ENCODE results near the gene CACNA2D4. TPM values are rescaled to one million over a fixed set of nuclear protein-coding genes. Genes with fewer than 3 reads are reported as not detected.

Gene CACNA2D4
- polyA plus RNA-seq, 1 donor from 2014 or later, result 2.0 TPM

GRCh38 chr12:1807087-1807860 lies 111.2 kb downstream of the CACNA2D4 start:
- H3K27me3 Mint-ChIP-seq, result no peaks in the 10 kb centered on the region
- H3K36me3 Mint-ChIP-seq, result peaks cover 2% of the 10 kb centered on the region
- H3K27ac Mint-ChIP-seq, result peak overlapping the region in 2 of 3 donors; percentile 13 to 51
- H3K4me1 Mint-ChIP-seq, result peaks cover 6 to 7% (median 6%) of the 10 kb centered on the region in 3 donors
- peaks cover 1 to 4% (median 2%) of the 10 kb centered on the region in 3 donors for H3K9me3 Mint-ChIP-seq
- H3K4me3 Mint-ChIP-seq, result peak overlapping the region in 1 of 4 donors; percentile 28

DNA sequence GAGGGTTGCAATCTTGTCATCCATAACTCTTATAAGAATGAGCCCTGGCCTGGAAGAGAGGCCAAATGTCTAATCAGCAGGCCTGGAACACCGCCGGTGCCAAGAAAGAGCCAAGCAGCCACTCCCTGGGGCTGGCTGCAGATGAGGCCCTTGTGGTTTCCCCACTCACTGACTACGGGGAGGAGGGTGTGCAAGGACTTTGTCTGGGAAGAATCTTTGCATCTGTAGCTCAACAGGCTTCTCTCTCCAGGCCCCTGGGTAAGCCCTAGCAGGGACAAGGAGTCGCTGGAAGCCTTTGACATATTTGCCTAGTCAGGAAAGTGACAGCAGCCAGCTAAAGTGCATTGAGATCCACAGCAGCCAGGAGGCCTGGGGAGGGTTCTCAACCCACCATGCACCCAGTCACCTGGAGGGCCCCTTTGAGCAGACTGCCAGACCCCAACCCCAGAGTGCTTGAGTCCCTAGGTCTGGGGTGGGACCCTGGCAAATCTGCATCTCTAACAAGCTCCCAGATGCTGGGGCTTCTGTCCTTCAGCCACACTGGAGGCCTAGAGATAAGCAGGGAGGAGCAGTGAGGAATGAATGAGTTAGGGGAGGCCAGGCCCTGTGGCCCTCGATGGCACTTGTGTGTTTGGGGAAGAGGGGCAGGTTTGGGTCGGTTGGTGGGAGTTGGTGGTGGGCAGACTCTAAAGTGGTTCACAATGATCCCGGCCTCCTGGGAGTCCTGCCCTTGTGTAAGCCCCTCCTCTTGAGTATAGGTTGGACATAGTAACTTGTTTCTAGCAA lies 112.0 kb downstream of the CACNA2D4 start:
- Mint-ChIP-seq H3K27me3 (no peaks in the 10 kb centered on the region), H3K9me3 (peaks cover 1 to 4% (median 2%) of the 10 kb centered on the region in 3 donors), H3K27ac (peak overlapping the region in 2 of 3 donors; percentile 13 to 51), H3K36me3 (peaks cover 2% of the 10 kb centered on the region), H3K4me1 (peaks cover 6 to 8% (median 7%) of the 10 kb centered on the region in 3 donors), H3K4me3 (no peak overlapping the region)

DNA sequence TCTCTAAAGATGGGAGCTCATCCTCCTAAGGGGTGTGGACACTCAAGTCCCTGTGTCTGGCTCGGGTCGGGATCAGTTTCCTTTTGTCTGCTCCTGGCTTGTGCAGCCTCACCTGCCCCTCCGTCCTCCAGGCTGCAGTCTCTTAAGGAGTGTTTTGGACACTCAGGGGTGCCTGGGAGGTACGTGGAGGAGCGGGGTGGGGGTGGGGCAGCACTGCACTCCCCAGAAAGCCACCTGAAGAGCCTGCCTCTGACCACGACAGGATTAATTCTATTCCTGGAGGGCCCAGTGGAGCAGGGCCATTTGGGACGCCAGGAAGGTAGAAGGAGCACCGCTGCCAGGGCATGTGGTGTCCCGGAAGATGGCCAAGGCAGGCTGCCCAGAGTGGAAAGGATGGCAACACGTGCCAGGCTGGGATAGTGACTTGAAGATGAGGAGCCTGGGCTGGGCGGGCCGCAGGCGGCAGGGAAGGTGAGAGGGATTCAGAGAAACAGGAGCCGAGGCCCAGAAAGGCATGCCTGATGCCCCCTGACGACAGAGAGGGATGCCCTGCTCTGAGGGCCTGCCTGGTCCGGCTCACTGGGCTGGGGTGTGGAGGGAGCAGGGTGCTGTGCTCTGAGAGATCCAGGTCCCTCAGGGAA lies 112.9 kb downstream of the CACNA2D4 start:
- Mint-ChIP-seq H3K27me3 (peaks cover 1% of the 10 kb centered on the region), H3K27ac (peak overlapping the region in 1 of 3 donors; percentile 93), H3K36me3 (peaks cover 2% of the 10 kb centered on the region), H3K4me1 (peaks cover 9 to 15% (median 13%) of the 10 kb centered on the region in 3 donors), H3K4me3 (peak overlapping the region in 1 of 4 donors; percentile 45), H3K9me3 (peaks cover 1 to 4% (median 2%) of the 10 kb centered on the region in 3 donors)

DNA sequence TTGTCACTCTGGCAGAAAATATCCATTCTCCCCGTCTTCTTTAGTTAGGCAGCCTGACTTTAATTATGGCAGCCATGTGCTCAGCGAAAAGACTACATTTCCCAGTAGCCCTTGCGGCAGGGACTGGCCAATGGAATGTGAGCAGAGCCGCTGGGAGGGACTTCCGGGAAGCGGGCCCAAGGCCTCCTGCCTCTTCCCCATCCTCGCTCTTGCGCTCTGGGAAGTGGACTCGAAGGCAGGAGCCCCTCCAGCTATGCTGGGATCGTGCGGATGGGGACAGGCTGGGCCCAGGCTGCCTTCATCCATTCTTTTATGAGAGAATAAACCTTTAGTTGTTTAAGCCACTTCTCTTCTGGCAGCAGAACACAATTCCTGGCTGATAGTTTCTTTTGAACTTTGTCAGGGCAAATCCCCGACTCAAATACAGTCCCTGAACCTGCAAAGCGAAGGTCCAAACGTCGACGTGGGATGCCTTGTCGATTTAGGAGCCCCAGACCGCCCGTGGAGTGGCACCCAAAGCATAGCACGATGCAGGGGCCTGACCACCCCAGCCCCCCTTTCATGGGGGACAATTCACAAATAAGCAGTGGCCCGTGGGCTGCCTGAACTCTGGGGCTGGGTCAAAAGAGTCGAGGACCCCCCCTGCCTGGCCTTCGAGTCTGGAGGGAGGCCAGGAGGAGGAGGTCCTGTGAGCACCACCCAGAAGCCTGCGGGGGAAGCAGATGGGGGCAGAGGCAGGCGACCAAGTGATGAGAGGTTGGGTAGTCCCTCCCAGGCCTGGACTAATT lies 113.7 kb downstream of the CACNA2D4 start:
- H3K27me3 Mint-ChIP-seq, result peaks cover 1% of the 10 kb centered on the region
- H3K27ac Mint-ChIP-seq, result peak overlapping the region in 1 of 3 donors; percentile 80
- H3K36me3 Mint-ChIP-seq, result peaks cover 2% of the 10 kb centered on the region
- H3K9me3 Mint-ChIP-seq, result peaks cover 1 to 4% (median 2%) of the 10 kb centered on the region in 3 donors
- H3K4me3 Mint-ChIP-seq, result peak overlapping the region; percentile 4 to 54 (median 17)
- peaks cover 11 to 17% (median 14%) of the 10 kb centered on the region in 3 donors for H3K4me1 Mint-ChIP-seq

DNA sequence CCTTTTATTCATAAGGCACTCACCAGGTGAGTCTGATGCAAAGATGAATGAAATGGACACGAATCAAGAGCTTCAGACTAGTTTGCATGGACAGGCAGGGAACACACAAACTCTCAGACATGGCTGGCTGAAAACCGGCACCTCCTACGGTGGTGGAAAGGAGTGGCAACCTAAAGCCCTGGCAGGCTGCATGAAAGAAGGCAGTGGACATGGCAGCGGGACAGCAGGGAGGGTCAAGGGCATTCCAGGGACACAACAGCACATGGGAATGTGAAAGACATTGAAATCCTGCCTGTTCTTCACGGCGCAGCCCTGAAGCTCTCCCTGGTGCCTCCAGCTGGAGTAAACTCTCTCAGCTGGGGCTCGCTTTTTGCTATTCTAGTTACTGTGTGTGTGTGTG lies 114.7 kb downstream of the CACNA2D4 start:
- Mint-ChIP-seq H3K4me3 (no peak overlapping the region), H3K27ac (no peak overlapping the region)

DNA sequence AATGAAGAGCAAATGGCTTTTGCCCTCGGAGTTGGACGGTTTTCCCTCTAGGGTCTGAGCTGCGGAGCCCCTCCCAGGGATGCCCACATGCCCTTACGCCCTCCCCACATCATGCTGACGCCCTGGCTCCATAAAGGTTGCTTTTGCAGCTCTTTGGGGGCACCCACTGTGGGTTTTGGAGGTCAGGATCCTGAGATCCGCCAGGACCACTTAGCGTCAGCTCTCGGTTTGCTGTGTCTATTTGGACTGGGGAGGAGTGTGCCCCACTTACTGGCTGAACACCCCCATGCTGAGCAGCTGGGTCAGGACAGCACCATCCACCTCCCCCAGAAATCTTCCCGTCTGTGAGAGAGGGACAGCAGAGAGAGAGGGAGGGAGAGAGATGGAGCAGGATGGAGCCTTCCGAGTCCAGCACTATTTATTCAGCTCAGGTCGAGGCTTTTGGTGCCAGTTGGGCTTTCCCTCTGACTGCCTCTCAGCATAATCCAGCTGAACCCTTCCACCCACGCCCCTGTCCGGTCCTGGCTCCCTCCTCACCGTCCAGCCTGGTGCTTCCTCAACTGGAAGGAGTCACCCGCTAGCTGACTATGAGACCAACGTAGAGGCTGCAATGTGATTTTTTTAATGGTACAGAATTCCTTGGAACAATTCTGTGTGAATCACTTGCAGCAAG lies 117.0 kb downstream of the CACNA2D4 start:
- Mint-ChIP-seq H3K4me3 (peak overlapping the region in 1 of 4 donors; percentile 16), H3K36me3 (no peaks in the 10 kb centered on the region), H3K27ac (peak overlapping the region in 1 of 3 donors; percentile 34)

More for the DNA sequence above, 114.7 kb downstream of the CACNA2D4 start:
- Mint-ChIP-seq H3K36me3 (peaks cover 2% of the 10 kb centered on the region), H3K9me3 (peaks cover 1 to 4% (median 2%) of the 10 kb centered on the region in 3 donors), H3K27me3 (peaks cover 1% of the 10 kb centered on the region), H3K4me1 (peaks cover 13 to 20% (median 15%) of the 10 kb centered on the region in 3 donors)

GRCh38 chr12:1800401-1801302 lies 117.8 kb downstream of the CACNA2D4 start:
- Mint-ChIP-seq H3K27ac (peak overlapping the region in 1 of 3 donors; percentile 34), H3K4me3 (peak overlapping the region in 3 of 4 donors; percentile 16 to 76 (median 58)), H3K9me3 (peaks cover 1 to 4% (median 2%) of the 10 kb centered on the region in 3 donors), H3K4me1 (peaks cover 20 to 24% (median 20%) of the 10 kb centered on the region in 3 donors), H3K27me3 (peaks cover 1% of the 10 kb centered on the region), H3K36me3 (no peaks in the 10 kb centered on the region)

More for the DNA sequence above, 117.0 kb downstream of the CACNA2D4 start:
- Mint-ChIP-seq H3K9me3 (peaks cover 1 to 4% (median 2%) of the 10 kb centered on the region in 3 donors), H3K27me3 (peaks cover 1% of the 10 kb centered on the region), H3K4me1 (peaks cover 16 to 18% (median 17%) of the 10 kb centered on the region in 3 donors)

DNA sequence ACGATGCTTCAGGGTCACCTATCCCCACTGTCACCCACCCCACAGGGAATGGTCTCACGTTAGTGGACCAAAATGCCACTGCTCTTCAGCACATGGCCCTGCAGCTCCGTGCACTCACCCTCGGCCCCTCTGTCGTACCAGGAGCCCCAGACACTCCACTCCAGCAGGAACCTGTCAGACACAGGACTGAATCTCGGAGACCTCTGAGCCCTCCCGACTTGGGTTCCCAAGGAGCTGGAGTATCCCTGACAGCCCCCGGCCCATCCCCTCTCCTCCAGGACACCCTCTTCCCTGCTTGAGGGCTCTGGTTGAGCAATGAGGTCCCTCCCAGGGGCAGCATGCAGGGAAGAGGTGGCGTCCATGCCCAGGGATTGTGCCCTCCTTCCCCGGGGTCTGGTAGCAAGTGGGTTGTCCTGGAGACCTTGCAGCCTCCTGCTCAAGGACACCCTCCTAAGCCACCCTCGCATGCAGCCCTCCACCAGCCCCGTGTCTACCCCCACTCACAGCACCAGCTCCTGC lies 118.5 kb downstream of the CACNA2D4 start:
- Mint-ChIP-seq H3K27ac (no peak overlapping the region), H3K27me3 (peaks cover 1% of the 10 kb centered on the region), H3K36me3 (no peaks in the 10 kb centered on the region), H3K4me3 (peak overlapping the region in 2 of 4 donors; percentile 12 to 48), H3K9me3 (peaks cover 1 to 4% (median 2%) of the 10 kb centered on the region in 3 donors), H3K4me1 (peaks cover 20 to 24% (median 20%) of the 10 kb centered on the region in 3 donors)

DNA sequence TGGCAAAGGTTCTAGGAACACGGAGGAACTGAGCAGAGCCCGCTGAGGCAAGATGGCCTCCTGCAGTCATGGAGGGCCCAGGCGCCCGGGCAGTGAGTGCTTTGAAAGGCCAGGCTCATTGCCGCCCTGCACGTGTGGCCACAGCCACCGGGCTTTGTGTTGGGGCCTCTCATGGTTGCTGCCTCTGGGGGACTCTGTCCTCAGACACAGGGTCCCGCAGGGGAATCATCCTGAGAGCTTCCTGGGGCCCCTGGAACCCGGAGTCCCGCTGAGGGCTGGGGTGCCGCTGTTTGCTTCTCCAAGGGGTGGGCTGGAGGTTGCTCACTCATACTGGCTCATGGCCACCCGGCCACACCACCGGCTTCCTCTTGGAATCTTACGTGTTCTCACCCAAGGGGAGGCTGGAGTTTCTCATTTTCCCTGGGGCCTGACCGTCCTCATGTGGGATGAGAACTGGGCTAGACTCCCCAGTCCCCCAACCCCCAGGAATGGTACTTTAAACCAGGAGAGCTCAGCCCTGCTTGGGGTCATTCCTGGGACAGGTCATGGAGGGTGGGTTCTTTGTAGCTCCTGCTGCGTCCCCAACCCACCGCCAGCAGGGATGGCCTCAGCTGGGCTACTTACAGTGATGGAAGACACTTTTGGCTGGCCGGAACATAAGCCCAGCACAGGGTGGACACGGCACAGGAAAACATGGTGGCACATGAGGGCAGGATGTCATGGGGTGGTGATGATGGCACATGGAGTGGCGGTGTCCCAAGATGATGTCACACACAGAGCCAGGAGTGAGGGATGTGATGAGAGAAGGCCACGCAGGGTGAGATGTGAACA lies 119.2 kb downstream of the CACNA2D4 start:
- no peaks in the 10 kb centered on the region for H3K36me3 Mint-ChIP-seq
- peaks cover 15 to 20% (median 16%) of the 10 kb centered on the region in 3 donors for H3K4me1 Mint-ChIP-seq
- H3K9me3 Mint-ChIP-seq, result peaks cover 0 to 1% (median 0%) of the 10 kb centered on the region in 3 donors
- H3K4me3 Mint-ChIP-seq, result peak overlapping the region in 2 of 4 donors; percentile 47 to 48
- peaks cover 1% of the 10 kb centered on the region for H3K27me3 Mint-ChIP-seq
- H3K27ac Mint-ChIP-seq, result no peak overlapping the region

DNA sequence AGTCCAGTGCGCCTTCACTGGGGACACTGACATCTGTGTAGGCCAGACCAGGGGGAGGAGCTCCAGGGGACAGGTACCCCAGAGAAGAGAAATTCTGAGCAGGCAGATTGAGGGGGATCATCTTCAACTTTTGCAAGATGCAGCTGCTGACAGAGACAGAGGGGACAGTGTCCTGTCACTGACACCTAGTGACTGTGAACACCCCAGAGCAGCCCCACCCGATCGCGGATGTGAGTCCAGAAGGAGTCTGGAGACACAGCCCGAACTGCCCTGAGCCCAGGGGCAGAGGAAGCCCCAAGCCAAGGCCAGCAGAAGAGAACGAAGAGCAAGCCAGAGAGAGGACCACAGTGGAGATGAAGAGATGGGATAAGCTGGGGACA lies 119.8 kb downstream of the CACNA2D4 start:
- peak overlapping the region in 3 of 4 donors; percentile 33 to 93 (median 47) for H3K4me3 Mint-ChIP-seq
- H3K27me3 Mint-ChIP-seq, result peaks cover 1% of the 10 kb centered on the region
- peak overlapping the region in 1 of 3 donors; percentile 2 for H3K27ac Mint-ChIP-seq
- H3K9me3 Mint-ChIP-seq, result no peaks in the 10 kb centered on the region
- peaks cover 15 to 18% (median 16%) of the 10 kb centered on the region in 3 donors for H3K4me1 Mint-ChIP-seq
- no peaks in the 10 kb centered on the region for H3K36me3 Mint-ChIP-seq

DNA sequence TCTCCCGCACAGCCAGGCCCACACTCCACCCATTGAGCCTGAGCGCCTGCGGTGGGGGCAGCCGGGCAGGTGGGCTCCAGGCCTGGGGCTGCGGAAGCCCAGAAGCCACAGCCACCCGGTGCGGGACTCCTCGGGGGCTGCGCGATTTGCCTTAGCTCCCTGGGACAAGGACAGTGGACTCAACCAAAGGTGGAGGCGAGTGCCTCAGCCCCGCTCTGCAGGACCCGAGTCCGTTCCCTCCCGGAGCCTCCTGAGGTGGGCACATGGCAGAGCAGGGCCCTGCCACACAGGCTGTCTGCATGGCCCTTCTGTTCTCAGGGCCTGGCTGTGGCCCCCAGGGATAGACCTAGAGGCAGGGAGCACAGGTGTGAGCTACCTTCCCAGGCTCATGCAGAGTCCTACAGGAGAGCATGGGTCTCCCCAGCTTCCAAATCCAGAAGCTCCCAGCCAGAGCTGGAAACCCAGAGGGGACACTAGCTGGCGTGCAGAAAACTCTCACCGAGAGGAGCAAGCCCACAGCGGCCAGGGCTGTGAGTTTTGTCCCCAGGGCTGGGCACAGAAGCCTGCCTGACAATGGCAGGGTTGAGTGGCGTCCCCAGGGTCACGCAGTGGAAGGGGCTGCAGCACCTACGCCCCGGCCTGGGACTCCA lies 120.3 kb downstream of the CACNA2D4 start:
- Mint-ChIP-seq H3K36me3 (no peaks in the 10 kb centered on the region), H3K27ac (peak overlapping the region in 2 of 3 donors; percentile 16 to 18), H3K27me3 (peaks cover 1% of the 10 kb centered on the region), H3K4me1 (peaks cover 15 to 18% (median 16%) of the 10 kb centered on the region in 3 donors), H3K4me3 (peak overlapping the region; percentile 12 to 93 (median 41)), H3K9me3 (no peaks in the 10 kb centered on the region)
